GM19239 (cell line): ENCODE results near the gene TTC31.

Experiments used
- DNase-seq: peaks from one replicate; pipeline ENCODE4 v3.0.0; 2011; ENCODE audit warnings: low spot score; ENCODE audit not compliant: insufficient read length
- FAIRE-seq: peaks from 2 replicates; lab custom pipeline; 2011; peaks lifted over from hg19 to GRCh38; lab: Jason Lieb, UNC

TTC31 gene

GRCh38 chr2:74538881-74539339 lies 56.0 kb downstream of the TTC31 start:
- DNase-seq (no peak), FAIRE-seq (peak; percentile 74)

GRCh38 chr2:74540291-74540690 lies 57.4 kb downstream of the TTC31 start:
- DNase-seq (no peak), FAIRE-seq (no peak)

- FAIRE-seq = no peak
- DNase-seq = no peak
Measured at GRCh38 chr2:74542978-74543377, 60.1 kb downstream of the TTC31 start.
